NCI-H1417 (cell line): ENCODE measurements around the gene SRRD.

Experiments used
- DNase-seq, 3 experiments: peaks; one replicate each; lab custom pipeline; 2025; lab: John Stamatoyannopoulos, UW

Gene SRRD

DNA sequence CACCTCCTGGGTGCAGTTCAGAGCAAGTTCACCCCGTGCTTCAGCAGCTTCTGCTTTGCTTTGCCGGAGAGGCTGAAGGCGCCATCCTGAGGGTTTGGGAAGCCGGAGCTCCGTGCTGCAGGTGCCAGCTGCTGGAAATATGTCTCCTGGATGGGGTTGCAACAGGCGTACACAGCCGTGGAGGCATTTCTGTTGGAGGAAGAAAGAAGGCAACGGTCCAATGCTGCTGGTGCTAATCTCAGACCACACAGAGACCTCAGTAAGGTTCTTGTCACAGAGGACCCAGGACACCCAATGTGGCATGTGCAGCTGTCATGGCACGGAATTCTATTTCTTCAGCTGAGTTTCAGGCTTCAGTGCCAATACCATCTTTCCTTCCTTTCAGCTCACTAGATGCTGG lies 30.5 kb upstream of the SRRD start:
- no peak for DNase-seq

DNA sequence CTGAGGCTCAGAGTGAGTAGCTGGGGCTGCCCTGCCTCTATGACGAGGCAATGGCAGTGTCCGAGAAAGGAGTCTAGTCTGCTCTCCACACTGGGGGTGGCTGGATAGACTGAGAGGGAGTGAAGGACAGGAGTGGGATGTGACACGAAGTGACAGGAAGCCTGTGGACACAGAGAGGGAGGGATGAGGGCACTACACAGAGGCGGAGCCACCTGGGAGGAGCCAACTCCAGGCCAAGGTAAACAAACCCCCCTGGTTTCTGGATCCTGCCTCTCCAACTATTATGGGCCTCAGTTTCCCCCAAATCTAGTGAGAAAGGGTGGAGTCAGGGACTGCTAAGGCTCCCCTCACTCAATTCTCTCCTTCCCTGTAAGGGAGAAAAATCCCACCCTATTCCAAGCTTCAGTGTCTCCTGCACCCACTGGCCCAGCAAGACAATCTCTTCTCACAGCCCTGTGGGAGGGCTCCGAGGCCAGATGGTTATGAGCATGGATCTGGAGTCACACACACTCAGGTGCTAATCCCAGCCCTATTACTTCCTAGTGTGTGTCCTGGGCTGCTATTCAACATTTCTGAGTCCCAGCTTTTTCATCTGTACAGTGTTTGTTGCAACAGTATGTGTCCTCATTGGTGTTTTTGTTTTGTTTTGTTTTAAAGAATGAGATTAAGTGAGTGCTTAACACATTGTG lies 29.7 kb upstream of the SRRD start:
- DNase-seq, result no peak

DNA sequence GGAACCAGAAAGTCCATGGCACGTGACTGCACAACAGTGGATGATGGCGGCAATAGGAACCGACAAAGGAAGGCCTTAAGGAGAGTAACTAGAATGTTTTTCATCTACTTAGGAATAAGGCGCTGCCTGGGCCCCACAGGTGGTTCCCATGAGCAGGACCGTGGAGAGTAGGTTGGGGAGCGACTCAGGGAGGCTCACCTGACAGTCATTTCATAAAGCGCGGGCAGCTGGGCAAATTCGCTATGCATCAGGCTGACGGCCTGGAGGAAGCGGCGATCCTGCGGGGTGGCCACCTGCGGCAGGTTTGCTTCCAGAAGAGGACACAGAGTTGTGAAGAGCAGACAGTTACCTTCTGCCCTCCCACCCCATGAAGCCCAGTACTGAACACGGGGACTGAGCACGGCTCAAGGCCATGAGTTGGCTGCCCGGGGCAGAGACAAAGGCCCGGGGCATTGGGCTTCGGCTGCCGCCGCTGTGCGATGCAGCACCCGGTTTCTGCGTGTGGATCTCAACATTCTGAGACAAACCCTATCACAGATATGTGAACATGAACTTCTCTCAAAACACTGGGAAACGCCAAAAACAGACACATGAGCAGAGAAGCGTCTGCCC lies 25.9 kb upstream of the SRRD start:
- DNase-seq, result no peak

DNA sequence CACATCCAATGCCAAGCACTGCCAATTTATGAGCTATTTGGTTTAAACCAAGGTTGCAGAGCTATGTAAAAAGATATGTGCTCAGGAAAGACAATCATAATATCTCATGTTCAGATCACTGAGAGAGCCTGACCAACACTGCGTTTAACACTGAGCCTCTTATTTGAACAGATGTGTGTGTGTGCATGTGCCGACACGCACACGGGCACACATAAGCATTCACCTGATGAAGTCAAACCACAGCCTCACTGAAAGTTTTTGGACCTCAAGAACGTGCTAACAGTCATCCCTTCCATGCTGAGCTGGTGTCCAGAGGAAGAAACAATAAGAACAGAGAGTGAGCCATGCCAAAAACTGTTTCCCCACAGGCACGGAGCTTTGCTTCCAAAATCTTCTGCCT lies 23.5 kb upstream of the SRRD start:
- DNase-seq, result no peak

DNA sequence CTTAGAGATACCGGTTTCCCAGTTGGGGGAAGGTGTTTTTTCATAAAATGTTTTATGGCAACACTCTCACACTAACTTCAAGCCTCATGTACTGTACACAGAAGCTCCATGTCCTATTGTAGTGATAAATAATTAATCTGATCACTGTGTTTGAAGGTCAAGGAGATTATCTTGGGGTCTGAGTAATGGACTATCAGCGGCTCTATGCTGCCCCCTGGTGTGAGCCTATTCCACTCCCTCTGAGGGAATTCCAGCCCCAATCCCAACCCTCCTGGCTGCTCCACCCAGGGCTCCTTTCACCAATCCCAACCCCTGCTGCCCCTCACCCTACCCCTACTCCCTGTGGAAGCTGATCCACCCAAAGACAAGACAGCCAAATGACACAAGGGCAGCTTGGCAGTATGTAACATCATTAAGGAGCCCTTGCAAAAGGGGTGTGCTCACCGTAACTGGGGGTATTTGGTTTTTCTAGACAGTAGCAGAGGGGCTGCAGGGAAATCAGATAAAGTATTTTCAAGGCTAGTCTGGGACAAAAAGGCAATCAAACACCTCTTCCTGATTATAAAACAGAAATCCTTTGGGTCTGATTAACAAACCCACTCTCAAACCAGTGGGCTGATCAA lies 22.4 kb upstream of the SRRD start:
- DNase-seq, result peak; percentile 6 to 59 (median 51)

DNA sequence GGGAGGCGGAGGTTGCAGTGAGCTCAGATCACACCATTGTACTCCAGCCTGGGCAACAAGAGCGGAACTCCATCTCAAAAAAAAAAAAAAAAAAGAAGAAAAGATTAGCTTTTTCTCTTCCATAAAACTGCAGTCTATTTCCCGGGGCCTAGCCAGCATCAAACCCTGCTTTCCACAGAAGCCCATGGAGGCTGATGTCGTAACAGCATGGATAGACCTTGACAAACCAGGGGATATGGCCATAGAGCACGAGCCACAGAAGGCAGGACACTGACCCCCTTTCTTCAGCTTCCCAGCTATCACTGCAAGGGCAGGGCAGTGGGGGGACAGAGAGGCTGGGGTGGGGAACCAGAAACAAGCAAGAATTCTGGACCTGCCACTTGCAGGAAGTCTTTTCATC lies 21.6 kb upstream of the SRRD start:
- DNase-seq, result no peak

DNA sequence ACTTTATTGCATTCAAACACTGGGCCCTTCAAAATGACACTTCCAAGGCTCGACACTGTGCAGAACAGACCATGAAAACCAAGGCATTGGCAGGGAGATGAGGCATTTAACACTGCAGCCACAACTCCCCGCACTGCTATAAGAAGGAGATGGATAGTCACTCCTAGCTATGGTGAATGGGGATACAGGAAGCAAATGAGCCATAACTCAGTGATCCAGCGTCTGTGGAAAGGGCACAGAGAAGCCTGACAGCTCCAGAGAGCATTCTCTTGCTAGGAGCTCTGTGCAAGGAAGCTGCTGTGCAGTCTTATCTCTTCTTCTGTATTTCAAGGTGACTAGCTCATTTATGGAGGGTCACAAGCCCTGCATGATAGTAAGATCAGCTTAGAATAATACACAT lies 21.0 kb upstream of the SRRD start:
- DNase-seq, result no peak

DNA sequence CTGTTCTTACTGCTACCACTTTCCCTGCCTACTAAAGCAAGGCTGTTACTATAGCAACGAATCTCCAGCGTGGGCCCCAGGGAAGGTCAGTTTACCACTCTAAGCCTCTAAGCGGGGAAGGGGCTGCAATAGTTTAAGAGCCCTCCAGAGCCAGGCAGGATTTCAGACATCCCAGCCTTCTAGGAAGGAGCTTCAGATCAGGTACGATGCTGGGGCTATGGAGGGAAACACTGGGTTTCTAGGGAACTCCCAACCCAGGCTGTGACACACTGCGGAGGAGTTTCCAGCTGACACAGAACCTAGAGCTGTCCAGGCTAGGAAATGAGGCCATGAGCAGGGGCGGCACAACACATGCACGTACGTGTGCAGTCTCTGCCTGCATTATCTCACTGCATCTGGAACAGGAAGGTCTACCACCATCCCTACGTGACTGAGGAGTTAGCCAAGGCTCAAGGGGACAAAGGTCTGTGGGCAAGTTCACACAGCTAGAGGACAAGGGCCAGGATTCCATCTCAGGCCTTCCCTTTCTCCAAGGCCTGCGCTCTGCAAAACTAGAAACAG lies 20.5 kb upstream of the SRRD start:
- peak in 1 of 3 experiments; percentile 18 for DNase-seq

DNA sequence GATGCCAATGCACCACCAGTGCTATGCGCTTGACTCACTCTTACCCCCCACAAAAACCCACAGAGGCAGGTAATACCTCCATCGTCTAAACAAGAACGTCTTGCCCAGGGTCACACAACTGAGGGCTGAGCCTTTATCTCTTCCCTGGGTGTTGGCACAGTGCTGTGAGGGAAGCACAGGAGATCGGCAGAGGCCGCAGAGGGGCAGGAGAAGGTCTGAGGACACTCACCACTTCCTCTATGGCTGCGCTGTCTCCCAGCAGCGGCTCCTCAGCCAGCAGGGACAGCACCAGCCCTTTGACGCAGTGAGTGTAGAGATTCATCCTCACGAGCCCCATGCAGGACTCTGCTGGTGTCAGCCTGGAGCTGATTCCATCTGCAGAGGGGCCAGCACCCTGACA lies 20.0 kb upstream of the SRRD start:
- DNase-seq, result no peak

DNA sequence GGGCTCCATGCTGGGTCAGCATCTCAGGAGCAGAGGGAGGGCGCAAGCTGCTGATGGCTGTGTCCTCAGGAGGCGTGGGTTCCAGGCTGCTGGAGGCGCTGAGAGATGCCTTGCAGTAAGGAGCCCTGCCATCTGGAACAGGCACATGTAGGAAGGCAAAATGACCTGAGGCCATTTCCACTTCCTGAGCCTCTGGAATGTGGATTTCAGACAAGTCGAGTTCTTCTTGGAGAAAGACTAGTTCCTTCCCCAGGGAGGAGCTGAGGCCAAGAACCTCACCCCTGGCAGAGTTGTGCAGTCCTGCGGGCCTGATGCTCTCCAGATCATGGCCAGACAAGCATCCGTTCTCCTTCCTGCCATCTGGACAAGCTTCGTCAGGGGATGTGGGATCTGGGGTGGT lies 19.4 kb upstream of the SRRD start:
- no peak for DNase-seq

DNA sequence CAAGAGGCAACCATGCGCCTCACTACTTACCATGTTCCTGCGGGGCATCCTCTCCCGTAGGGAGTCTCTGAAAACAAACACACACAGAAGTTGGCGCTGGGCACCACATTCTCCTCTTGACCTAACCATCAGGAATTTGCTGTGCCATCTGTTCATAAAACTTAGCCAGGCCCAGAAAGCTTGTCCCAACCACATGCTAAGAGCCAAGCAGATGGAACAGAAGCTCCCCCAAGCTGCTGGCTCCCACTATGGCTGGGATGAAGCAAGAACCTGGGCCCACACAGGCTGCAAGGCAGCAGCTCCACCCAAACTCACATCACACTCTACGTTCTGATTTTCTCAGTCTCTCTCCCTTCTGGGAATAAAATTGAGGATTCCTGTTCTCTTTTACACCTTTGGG lies 17.5 kb upstream of the SRRD start:
- DNase-seq, result no peak

DNA sequence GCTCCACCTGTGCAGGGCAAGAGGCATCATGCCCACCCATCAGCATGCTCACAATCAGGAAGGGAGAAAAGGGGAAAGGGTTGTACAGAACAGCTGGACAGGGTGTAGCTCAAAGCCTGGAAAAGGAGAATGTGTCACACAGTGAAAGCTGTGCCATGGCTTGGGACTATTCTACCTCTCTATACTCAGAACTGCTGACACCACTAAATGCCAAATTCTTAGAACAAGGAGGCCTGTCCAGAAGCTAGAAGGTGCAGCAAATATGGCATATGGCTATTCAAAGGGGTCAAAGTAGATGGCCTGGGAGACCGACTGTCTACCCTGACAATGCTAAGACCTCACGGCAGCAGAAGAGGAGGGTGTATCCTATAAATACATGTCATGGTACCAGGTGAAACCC lies 12.9 kb upstream of the SRRD start:
- no peak for DNase-seq

DNA sequence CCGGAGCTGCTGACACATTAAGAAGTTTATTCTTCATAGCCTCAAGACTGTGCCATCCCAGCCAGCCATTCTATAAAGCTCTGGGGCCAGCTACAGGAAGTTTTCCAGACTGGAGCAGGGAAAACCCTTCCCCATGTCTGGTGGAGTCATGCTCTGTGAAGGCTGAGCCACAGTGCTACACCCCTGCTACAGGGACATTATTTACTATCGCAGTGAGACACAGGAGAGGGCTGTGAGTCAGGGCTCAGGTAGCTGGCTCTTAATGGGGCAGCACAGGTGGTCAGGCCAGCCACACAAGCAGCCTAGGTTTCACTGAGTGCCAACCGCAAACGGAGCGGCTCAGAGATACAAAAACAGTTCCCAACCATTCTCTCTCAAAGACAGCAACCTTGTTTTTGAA lies 12.2 kb upstream of the SRRD start:
- DNase-seq, result no peak

DNA sequence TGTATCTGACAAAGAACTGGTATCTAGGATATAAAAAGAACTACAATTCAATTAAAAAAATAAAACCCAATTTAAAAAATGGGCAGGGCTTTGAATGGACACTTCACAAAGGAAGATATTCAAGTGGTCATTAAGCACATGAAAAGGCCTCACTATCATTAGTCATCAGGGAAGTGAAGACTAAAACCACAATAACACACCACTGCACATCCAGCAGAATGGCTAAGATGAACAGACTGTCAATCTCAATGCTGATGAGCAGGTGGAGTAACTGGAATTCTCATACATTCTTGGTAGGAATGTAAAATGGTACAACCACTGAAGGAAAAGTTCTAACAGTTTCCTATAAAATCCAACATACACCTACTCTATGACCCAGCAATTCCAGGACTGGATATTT lies 9.0 kb upstream of the SRRD start:
- peak in 1 of 3 experiments; percentile 7 for DNase-seq

DNA sequence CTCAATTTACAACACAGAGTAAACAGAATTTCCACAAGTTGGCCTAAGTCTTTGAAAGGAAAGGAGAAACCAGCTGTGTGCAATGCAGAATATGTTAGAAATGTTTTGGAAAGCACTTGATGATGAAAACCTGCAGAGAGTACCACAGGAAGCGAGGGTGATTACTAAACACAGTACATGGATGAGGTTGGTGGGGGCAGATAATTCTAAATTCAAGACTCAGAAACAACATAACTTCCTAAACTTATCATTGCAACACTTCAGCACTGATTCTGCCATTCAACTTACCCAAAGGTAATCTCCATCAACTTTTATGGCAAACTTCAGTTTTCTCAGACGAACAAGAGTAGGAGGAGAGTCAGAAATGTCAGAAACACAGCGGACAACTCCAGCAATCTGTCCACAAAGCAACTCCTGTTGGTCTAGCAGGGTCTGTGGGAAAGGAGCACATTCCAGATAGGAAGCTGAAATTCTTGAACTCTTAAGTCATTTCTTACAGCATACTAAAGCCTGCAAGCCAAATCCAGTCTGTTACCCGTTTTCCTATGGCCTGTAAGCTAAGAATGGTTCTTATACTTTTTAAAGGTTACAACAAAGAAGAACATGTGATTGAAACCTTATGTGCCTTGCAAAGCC lies 6.9 kb upstream of the SRRD start:
- DNase-seq, result no peak

DNA sequence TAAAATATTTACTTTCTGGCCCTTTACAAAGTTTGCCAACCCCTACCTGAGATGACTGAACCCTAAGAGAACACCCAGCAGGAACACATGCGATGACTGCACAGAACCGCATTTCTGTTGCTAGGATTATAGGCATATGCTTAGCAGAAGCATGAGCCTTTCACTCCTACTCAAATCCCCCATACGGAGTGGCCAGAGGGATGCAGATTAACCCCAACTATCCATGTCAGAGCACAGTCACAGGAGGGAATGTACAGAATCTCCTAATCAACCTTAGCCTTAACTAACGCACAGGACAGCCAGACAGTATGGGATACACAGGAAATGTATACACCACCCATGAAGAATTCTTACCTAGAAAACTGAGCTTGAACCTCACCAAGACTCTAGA lies 6.3 kb upstream of the SRRD start:
- no peak for DNase-seq

DNA sequence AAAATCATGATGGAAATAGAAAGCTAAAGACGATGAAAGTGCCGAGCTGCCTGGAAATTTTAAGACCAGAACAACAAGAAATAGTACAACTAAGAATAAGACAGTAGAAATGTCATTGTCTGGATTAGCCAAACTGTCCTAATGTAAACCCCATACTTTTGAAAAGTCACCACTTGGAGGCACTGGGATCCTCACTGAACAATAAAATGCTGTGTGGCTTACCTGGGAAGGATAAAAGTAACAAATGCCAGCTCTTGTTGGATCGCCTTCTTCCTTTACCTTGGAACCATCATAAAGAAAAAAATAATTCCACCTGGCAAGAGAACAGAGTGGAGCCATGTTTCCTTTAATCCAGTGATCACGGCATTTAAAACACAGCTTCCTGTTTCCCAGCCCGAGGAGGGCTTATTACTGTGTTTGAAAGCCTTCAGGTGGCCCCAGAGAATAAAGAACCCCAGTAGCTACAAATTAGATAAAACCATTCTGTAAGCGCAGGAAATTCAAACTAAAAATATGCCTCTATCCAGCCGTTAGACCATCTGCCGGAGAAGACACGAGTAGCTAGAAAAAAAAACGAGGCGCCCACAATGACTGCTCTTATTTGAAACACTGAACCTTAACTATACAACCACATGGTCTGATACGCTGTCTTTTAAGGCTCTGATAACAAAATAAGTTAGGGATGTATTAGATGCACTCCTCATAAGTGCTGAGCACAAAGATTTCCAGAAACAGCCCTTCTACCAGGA lies 4.5 kb upstream of the SRRD start:
- peak in 1 of 3 experiments; percentile 41 for DNase-seq

DNA sequence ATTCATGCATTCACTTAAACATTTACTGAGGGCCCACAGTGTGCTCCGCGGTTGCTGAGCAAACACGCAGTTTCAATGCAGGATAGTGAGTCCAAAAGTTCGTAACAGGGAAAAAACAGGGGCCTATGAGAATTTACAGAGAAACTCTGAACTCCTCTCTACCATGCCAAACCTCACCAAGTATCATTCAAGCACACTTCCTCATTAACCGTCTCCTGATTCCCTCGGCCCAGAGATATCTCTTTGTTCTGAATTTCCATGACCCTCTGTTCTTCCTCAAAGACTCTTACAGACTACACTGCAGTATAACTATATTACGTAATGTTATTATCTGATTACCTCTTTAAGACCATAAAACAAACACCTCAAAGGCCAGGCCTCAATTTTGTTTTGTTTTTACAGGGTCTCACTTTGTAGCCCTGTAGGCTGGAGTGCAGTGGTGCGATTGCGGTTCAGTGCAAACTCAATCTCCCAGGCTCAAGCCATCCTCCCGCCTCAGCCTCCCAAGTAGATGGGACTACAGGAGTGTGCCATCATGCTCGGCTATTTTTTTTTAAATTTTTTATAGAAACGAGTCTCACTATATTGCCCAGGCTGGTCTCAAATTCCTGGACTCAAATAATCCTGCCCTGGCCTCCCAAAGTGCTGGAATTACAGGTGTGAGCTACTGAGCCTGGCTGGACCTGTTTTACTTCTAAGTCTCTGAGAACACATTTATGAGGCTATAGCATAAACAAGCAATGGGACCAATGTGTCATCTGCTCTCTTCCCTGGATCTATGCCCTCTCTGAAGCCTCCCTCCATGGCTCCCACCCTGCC lies 3.7 kb upstream of the SRRD start:
- peak in 1 of 3 experiments; percentile 19 for DNase-seq

DNA sequence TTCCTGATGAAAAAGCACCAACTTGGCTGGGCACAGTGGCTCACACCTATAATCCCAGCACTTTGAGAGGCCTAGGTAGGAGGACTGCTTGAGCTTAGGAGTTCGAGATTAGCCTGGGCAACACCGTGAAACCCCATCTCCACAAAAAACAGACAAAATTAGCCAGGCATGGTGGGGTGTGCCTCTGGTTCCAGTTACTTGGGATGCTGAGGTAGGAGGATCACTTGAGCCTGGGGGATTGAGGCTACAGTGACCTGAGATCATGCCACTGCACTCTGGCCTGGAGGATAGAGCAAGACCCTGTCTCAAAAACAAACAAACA lies 3.1 kb upstream of the SRRD start:
- DNase-seq, result no peak

DNA sequence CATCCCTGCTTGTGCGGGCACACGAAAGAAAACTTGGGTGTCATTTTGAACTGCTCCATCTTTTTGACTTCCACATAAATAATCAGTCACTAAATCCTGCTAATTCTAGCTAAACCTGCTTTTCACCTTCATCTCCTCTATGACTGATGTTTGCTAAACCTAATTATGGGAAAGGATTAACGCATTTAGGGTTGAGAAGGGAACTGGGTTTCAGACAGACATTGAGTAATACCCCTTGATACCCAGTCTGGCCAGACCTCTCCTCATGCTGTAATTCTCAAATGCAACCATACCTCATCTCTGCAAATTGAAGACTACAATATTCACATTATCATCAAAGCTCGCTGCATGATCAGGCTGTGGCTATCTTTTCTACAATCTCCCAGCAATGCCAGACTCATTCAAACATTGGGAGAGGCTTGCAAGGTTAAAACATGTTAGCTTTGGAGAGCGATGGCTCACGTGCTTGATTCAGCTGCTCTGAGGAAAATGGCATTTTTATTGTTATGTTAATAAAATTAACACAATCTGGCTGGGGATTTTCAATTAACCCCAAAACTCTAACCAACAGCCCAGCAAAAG lies 2.5 kb upstream of the SRRD start:
- no peak for DNase-seq

DNA sequence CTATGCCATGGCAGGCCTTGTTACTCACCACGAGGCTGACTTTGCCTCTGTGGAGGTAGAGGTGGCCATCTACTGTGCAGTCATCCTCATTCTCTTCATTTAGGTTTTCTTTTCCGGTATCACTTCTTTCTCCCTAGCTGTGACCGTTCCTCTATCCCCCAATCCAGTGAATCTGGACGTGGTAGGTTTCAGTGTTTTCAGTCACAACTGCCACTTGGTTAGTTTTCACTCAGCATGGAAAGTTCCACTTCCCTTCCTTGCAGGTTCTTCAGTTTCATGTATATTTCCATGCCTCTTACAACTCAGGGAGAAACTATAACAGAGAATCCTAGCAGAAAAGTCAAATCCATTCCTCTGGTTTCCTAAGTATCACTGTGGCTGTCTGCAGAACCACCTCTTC lies 2.0 kb upstream of the SRRD start:
- DNase-seq, result no peak
